ENCODE data around the gene MGRN1. TPM values are rescaled to one million over a fixed set of nuclear protein-coding genes. Genes with fewer than 3 reads are reported as not detected.

Gene MGRN1
- total RNA-seq, 1 donor from 2014 or later = 40.6 TPM

GRCh38 chr16:4602331-4602730, 22.3 kb upstream of the MGRN1 start:
- no peak for TF ChIP-seq CTCF (conservative IDR thresholded peaks at IDR 0.05; ENCODE audit: low read depth, low read length)
- no peak overlapping the region for H3K4me3 ChIP-seq (ENCODE audit: low read depth, low read length)
- DNase-seq (ENCODE audit: low read depth) = no peak

- TF ChIP-seq CTCF (conservative IDR thresholded peaks at IDR 0.05; ENCODE audit: low read depth, low read length) = no peak
- DNase-seq (ENCODE audit: low read depth) = no peak
These were observed 20.9 kb upstream of the MGRN1 start for GRCh38 chr16:4603624-4604170.

DNA sequence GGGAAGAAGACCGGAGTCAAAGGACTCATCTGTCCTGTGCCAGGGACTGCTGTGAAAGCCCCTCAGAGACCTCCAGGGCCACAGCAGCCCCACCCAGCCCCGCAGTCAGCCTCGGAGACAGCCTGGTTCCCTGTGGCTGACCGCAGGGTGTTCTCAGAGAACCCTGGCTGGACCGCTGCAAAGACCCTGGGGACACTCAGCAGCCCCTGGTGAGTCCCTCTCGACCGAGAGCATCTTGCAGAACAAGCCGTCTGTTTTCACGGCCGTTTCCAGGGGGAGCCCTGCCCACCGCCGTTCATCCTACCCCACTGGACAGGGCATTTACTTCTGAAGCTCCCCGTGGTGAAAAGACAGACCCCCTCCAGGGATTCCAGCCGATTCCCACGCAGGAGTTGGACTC, 20.2 kb upstream of the MGRN1 start:
- no peak overlapping the region for H3K4me3 ChIP-seq (ENCODE audit: low read depth, low read length)
- no peak for TF ChIP-seq CTCF (conservative IDR thresholded peaks at IDR 0.05; ENCODE audit: low read depth, low read length)
- DNase-seq (ENCODE audit: low read depth) = no peak

More at GRCh38 chr16:4603624-4604170, 20.9 kb upstream of the MGRN1 start:
- H3K4me3 ChIP-seq (ENCODE audit: low read depth, low read length) = no peak overlapping the region

- no peak overlapping the region for H3K4me3 ChIP-seq (ENCODE audit: low read depth, low read length)
- TF ChIP-seq CTCF (conservative IDR thresholded peaks at IDR 0.05; ENCODE audit: low read depth, low read length) = no peak
- no peak for DNase-seq (ENCODE audit: low read depth)
These were observed 18.3 kb upstream of the MGRN1 start for GRCh38 chr16:4606354-4606753.

GRCh38 chr16:4607841-4608703, 16.6 kb upstream of the MGRN1 start:
- H3K4me3 ChIP-seq (ENCODE audit: low read depth, low read length) = no peak overlapping the region
- DNase-seq (ENCODE audit: low read depth) = no peak
- TF ChIP-seq CTCF (conservative IDR thresholded peaks at IDR 0.05; ENCODE audit: low read depth, low read length) = no peak

- no peak overlapping the region for H3K4me3 ChIP-seq (ENCODE audit: low read depth, low read length)
- no peak for DNase-seq (ENCODE audit: low read depth)
- TF ChIP-seq CTCF (conservative IDR thresholded peaks at IDR 0.05; ENCODE audit: low read depth, low read length) = no peak
These were observed 16.0 kb upstream of the MGRN1 start for GRCh38 chr16:4608704-4608980.

All from epithelial cell of proximal tubule (primary cell).